ENCODE data around the gene SMLR1.

DNA sequence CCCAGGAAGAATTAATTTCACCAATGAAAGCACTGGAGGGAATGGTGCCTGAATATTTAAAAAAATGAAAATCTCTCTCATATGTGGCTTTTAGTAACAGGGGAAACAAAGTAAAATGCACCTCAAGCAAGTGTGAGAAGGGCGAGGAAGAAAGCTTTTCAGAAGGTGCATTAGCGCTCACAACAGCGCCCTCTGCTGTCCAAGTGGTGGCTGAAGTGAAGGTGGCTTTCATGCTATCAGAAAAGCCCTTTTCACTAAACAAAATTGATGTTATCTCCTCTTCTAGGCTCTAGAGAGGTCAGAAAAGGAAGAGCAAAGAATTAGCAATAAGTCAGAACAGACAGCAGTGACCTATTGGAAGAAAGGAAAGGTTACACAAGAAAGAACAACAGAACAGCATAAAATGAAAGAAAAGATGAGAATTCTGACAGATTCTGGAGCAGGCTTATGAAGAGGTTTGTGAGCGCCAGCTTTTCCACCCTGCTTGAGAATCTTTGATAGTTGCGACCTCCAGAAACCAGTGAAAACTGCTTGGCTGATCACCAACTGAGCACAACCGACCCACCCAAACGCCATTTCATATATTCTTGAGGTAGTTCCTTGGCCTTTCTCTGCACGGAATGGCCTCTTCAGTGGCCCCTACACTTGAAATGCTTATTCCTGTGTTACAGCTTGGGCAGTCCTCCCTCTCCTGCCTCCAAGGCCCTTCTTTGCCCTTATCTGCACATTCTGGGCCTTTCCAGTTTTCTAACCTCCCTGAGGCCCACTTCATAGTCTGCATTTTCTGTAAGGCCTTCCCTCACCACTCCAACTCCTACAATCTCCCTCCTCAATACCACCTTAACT lies 45.3 kb downstream of the SMLR1 start:
- TF ChIP-seq EZH2 (IDR thresholded peaks at IDR 0.05; ENCODE audit: insufficient read depth, poor library complexity, severe bottlenecking) (no peak), EZH2phosphoT487 (IDR thresholded peaks at IDR 0.05; ENCODE audit: insufficient read depth, low read depth) (no peak)
